Loucy (cell line): ENCODE results near the gene VWDE.

ENCODE experiments used
- CTCF ChIP-seq: fragments of 200-600 bp; sonication (generic); conservative IDR thresholded peaks from 2 replicates; pipeline ENCODE4 v1.5.1; 2014; ENCODE audit warnings: mild to moderate bottlenecking, antibody characterized with exemption, low read length
- EZH2phosphoT487 ChIP-seq: fragments of 200-600 bp; IDR thresholded peaks from 2 replicates; pipeline ENCODE4 v1.6.1; 2018; ENCODE audit warnings: antibody characterized with exemption, mild to moderate bottlenecking, moderate library complexity, borderline replicate concordance

GRCh38 chr7:12291870-12292269 is 111.8 kb downstream of the VWDE start:
- TF ChIP-seq CTCF (peak; percentile 49), EZH2phosphoT487 (no peak)
